SU-DHL-6 (cell line): ENCODE data around the gene SELENON.

Source experiments
- EZH2phosphoT487 ChIP-seq: fragments of 200-600 bp; sonication (generic), shearing (Covaris generic); conservative IDR thresholded peaks from 2 replicates; pipeline ENCODE4 v1.6.1; 2018; ENCODE audit warnings: mild to moderate bottlenecking, antibody characterized with exemption, low read length, moderate library complexity, mixed read lengths
- TF ChIP-seq, protein P1 (sequence below): fragments of 200-600 bp; sonication (generic); IDR thresholded peaks from one replicate; pipeline ENCODE4 v1.5.1; 2017; ENCODE audit warnings: antibody characterized with exemption, mild to moderate bottlenecking, low read length, moderate library complexity; ENCODE audit not compliant: insufficient read depth, poor library complexity, severe bottlenecking

DNA sequence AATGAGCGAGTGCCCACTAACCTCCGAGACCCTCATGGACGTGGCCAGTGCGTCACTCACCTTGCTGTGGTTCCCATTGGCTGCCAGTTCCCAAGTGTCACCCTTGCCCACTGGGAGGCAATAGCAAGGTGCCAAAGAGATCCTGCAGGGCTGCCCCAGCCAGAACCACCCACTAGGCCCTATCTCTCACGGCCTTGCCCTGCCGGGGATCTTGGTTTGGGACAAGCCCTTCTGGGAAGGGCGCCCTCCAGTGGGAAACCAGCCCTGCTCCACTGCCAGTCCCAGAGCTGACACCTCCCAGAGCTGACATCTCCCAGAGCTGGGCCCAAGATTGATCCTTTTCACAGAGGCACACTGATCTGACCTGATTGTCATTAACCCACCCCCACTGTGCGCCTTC is 2.1 kb upstream of the SELENON start:
- TF ChIP-seq, protein P1, sequence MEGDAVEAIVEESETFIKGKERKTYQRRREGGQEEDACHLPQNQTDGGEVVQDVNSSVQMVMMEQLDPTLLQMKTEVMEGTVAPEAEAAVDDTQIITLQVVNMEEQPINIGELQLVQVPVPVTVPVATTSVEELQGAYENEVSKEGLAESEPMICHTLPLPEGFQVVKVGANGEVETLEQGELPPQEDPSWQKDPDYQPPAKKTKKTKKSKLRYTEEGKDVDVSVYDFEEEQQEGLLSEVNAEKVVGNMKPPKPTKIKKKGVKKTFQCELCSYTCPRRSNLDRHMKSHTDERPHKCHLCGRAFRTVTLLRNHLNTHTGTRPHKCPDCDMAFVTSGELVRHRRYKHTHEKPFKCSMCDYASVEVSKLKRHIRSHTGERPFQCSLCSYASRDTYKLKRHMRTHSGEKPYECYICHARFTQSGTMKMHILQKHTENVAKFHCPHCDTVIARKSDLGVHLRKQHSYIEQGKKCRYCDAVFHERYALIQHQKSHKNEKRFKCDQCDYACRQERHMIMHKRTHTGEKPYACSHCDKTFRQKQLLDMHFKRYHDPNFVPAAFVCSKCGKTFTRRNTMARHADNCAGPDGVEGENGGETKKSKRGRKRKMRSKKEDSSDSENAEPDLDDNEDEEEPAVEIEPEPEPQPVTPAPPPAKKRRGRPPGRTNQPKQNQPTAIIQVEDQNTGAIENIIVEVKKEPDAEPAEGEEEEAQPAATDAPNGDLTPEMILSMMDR, result peak; percentile 27
- no peak for TF ChIP-seq EZH2phosphoT487
